Tibial artery (tissue), 4 donors: ENCODE results near the gene ERC2.

ENCODE experiments used
- DNase-seq, 2 donors: peaks; one replicate each; pipeline ENCODE4 v3.0.0-alpha.2; 2019
- H3K27ac ChIP-seq, 2 donors: fragments of 200-600 bp; sonication (generic) in 1 of 2; 1 replicate in 1 of 2; 2 replicates in 1 of 2; pipeline ENCODE4 v1.5.1; 2018 to 2019; ENCODE audit warnings: mild to moderate bottlenecking in 1 of 2
- H3K27me3 ChIP-seq, 2 donors: fragments of 200-600 bp; sonication (generic) in 1 of 2; one replicate each; pipeline versions ENCODE4 v1.5.1 to v1.6.0; 2016 to 2019
- H3K36me3 ChIP-seq, 3 donors: fragments of 200-600 bp; sonication (generic) in 2 of 3; one replicate each; pipeline ENCODE4 v1.5.1; 2016 to 2019; ENCODE audit warnings: mild to moderate bottlenecking in 2 of 3
- H3K4me1 ChIP-seq, 4 donors: fragments of 200-600 bp; sonication (generic) in 2 of 4; 1 replicate in 3 of 4; 2 replicates in 1 of 4; pipeline ENCODE4 v1.5.1; 2016 to 2019
- H3K4me3 ChIP-seq, 2 donors: fragments of 200-600 bp; sonication (generic) in 1 of 2; 1 replicate in 1 of 2; 2 replicates in 1 of 2; pipeline ENCODE4 v1.5.1; 2018 to 2019; ENCODE audit warnings: mild to moderate bottlenecking in 2 of 2
- H3K9me3 ChIP-seq, 3 donors: fragments of 200-600 bp; sonication (generic) in 1 of 3; one replicate each; pipeline ENCODE4 v1.5.1; 2016 to 2019
- CTCF ChIP-seq, 2 experiments: fragments of 200-600 bp in 1 of 2; fragments of 450-650 bp in 1 of 2; IDR thresholded peaks; one replicate each; pipeline ENCODE4 v1.5.1; 2017 to 2019; ENCODE audit warnings: antibody characterized with exemption in 2 of 2, mild to moderate bottlenecking in 1 of 2, moderate library complexity in 1 of 2
- intact Hi-C: fragments of 100-400 bp; cut with DNase I; formaldehyde crosslinking; loops from one replicate; pipeline ENCODE4 v1.15.0; 2023; ENCODE audit warnings: low total_unique reads

ERC2 gene

DNA sequence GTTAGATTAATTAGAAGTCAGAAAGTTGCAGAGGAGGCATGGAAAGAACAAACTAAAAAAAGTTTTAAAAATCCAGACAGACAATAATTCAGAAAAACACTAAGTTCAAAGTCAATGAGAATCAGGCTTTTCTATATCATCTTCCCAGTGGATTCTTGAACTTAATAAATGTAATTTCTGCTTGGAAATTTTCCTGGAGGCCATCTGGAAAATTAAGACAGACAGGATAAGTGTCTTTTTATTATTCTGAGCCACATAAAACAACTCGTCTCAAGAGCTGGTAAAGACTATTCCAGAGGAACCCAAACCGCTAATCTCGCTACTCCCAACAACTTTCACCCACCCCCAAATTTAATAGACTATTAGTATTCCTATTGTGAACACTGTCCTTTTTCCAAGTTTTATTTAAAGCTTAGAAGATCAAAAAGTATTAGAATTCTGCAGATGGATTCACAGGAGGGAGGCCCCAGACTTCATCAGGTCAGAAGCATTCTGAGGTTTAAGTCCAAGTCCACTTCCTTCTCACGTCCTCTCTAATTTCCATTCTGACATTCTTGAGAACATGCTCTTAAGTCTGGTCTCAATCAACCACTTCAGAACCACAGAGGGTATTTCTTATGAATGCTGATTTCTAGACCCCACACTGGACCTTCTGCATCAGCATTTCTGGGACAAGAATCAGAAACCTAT is 61.3 kb downstream of the ERC2 start:
- no peaks in the 10 kb centered on the region for H3K36me3 ChIP-seq
- H3K27me3 ChIP-seq: peaks cover 0 to 4% of the 10 kb centered on the region in 2 donors
- H3K4me1 ChIP-seq: no peaks in the 10 kb centered on the region
- no peak for TF ChIP-seq CTCF (IDR thresholded peaks at IDR 0.05)
- H3K9me3 ChIP-seq: no peaks in the 10 kb centered on the region
- no peak overlapping the region for H3K27ac ChIP-seq
- H3K4me3 ChIP-seq: no peak overlapping the region
- intact Hi-C loops: no loop called here
- DNase-seq: no peak

DNA sequence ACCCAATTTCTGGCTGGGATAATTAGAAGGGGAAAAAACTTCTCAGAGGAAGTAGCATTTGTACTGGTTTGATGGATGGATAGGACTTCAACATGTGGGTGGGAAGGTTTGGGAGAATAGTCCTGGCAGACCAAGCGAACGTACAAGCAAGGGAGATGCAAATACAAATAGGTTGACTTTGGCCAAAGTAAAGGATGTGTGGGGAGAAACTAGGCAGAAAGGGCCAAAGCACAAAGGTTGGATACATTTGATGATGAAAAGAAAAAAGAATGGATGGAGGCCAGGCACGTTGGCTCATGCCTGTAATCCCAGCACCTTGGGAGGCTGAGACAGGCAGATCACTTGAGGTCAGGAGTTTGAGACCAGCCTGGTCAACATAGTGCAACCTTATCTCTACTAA is 63.4 kb downstream of the ERC2 start:
- DNase-seq: no peak
- no peak overlapping the region for H3K27ac ChIP-seq
- H3K9me3 ChIP-seq: no peaks in the 10 kb centered on the region
- TF ChIP-seq CTCF (IDR thresholded peaks at IDR 0.05): no peak
- H3K4me1 ChIP-seq: no peaks in the 10 kb centered on the region
- no peaks in the 10 kb centered on the region for H3K36me3 ChIP-seq
- no peak overlapping the region for H3K4me3 ChIP-seq
- peaks cover 0 to 4% of the 10 kb centered on the region in 2 donors for H3K27me3 ChIP-seq
- intact Hi-C loops: no loop called here

GRCh38 chr3:56398659-56399058 is 69.6 kb downstream of the ERC2 start:
- Histone ChIP-seq H3K9me3 (no peaks in the 10 kb centered on the region), H3K27me3 (peaks cover 0 to 2% of the 10 kb centered on the region in 2 donors), H3K4me1 (no peaks in the 10 kb centered on the region), H3K36me3 (no peaks in the 10 kb centered on the region), H3K27ac (no peak overlapping the region), H3K4me3 (no peak overlapping the region)
- TF ChIP-seq CTCF (IDR thresholded peaks at IDR 0.05): no peak
- intact Hi-C loops: no loop called here
- no peak for DNase-seq

DNA sequence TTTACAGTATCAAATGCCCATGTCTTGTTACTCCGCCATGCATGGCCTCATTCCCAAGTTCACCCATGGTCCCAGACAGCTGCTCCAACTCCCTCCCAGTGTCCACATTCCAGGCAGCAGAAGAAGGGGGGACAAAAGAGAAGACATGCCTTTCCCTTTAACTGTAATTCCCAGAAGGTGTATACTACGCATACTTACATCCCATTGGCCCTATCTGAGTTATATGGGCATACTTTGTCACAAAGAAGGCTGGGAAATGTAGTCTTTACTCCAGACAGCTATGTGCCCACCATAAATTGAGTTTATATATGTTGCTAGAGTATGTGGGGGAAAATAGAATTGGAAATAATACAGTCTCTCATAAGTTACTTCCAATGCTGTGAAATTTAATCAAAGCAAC is 70.5 kb downstream of the ERC2 start:
- no peak for DNase-seq
- Histone ChIP-seq H3K9me3 (no peaks in the 10 kb centered on the region), H3K27ac (no peak overlapping the region), H3K4me3 (no peak overlapping the region), H3K4me1 (no peaks in the 10 kb centered on the region), H3K36me3 (no peaks in the 10 kb centered on the region), H3K27me3 (peaks cover 0 to under 1% of the 10 kb centered on the region in 2 donors)
- intact Hi-C loops: no loop called here
- TF ChIP-seq CTCF (IDR thresholded peaks at IDR 0.05): no peak

DNA sequence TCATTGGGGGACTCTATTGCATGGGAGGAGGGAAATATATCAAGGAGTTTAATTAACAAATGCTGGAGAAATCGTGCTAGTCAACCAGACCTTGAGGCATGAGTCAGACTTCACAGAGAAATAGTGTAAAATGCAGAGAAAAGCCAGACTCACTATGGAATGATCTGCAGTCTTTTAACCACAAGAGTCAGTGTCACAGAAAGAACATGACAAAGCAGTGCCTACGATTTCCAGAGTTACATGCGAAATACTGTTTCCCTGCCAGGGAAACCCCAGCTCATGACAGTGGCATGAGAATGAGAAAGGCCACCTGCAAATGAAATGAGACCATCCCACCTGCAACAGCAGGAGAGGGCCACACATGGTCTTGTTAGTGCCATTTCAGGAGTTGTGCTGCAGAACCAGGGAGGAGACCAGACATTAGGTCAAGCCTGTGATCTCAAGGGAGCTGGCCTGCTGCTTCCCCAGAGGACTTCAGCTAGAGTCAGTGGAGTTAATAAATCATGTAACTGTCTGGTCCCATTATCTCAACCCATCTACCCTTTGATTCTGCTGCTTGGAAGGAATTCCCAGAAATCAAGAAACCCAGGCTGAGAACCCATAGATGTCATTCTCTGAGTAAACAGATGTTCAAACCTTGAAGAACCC is 79.0 kb downstream of the ERC2 start:
- no peak overlapping the region for H3K4me3 ChIP-seq
- TF ChIP-seq CTCF (IDR thresholded peaks at IDR 0.05): no peak
- no peaks in the 10 kb centered on the region for H3K9me3 ChIP-seq
- no peaks in the 10 kb centered on the region for H3K36me3 ChIP-seq
- intact Hi-C loops: no loop called here
- DNase-seq: no peak
- H3K27me3 ChIP-seq: no peaks in the 10 kb centered on the region
- no peaks in the 10 kb centered on the region for H3K4me1 ChIP-seq
- H3K27ac ChIP-seq: no peak overlapping the region
